CD4-positive, alpha-beta memory T cell (primary cell): ENCODE results near the gene MLEC. TPM values are rescaled to one million over a fixed set of nuclear protein-coding genes. Genes with fewer than 3 reads are reported as not detected.

Experiments used
- CTCF ChIA-PET: fragments of 350-600 bp; sonication (Branson Sonifier 250); formaldehyde crosslinking; loops from one replicate; lab custom pipeline; 2021; ENCODE audit warnings: inconsistent platforms; ENCODE audit not compliant: partially characterized antibody; lab: Charles Lee
- POLR2A ChIA-PET: fragments of 350-600 bp; sonication (Branson Sonifier 250); formaldehyde crosslinking; loops from one replicate; lab custom pipeline; 2021; ENCODE audit not compliant: partially characterized antibody; lab: Charles Lee
- DNase-seq, 5 donors: peaks; one replicate each; pipeline versions ENCODE4 v3.0.0 to v3.0.0-alpha.2; 2020 to 2022; ENCODE audit warnings: mixed read lengths in 1 of 5
- H3K27ac ChIP-seq: one replicate; pipeline ENCODE4 v1.7.0; 2013; ENCODE audit warnings: low read depth, low read length
- H3K27me3 ChIP-seq: 2 replicates; pipeline ENCODE4 v1.7.0; 2013; ENCODE audit warnings: mild to moderate bottlenecking, low read length, moderate library complexity; ENCODE audit not compliant: insufficient read depth
- H3K36me3 ChIP-seq: 2 replicates; pipeline ENCODE4 v1.7.0; 2013; ENCODE audit warnings: mild to moderate bottlenecking, low read length, moderate library complexity; ENCODE audit not compliant: insufficient read depth
- H3K4me1 ChIP-seq: 2 replicates; pipeline ENCODE4 v1.7.0; 2013; ENCODE audit warnings: mild to moderate bottlenecking, low read length, moderate library complexity; ENCODE audit not compliant: insufficient read depth
- H3K4me3 ChIP-seq, 2 donors: one replicate each; pipeline ENCODE4 v1.7.0; 2013; ENCODE audit warnings: low read length in 2 of 2, mild to moderate bottlenecking in 1 of 2
- H3K9me3 ChIP-seq, 2 donors: one replicate each; pipeline ENCODE4 v1.7.0; 2013; ENCODE audit warnings: low read length in 2 of 2, control low read depth in 1 of 2; ENCODE audit not compliant: control insufficient read depth in 1 of 2
- H3K27ac Mint-ChIP-seq, 7 donors: one replicate each; pipeline ENCODE4 v1.8.0; 2020 to 2021; ENCODE audit warnings: mixed read lengths in 7 of 7, mild to moderate bottlenecking in 6 of 7, inconsistent platforms in 3 of 7, moderate library complexity in 3 of 7
- H3K27me3 Mint-ChIP-seq, 2 donors: one replicate each; pipeline ENCODE4 v1.8.0; 2020 to 2021; ENCODE audit warnings: mixed read lengths in 2 of 2
- H3K36me3 Mint-ChIP-seq, 2 donors: one replicate each; pipeline ENCODE4 v1.8.0; 2020 to 2021; ENCODE audit warnings: mixed read lengths in 2 of 2, inconsistent platforms in 1 of 2, mild to moderate bottlenecking in 1 of 2
- H3K4me1 Mint-ChIP-seq, 4 donors: one replicate each; pipeline ENCODE4 v1.8.0; 2020 to 2021; ENCODE audit warnings: mixed read lengths in 4 of 4, mild to moderate bottlenecking in 1 of 4
- H3K4me3 Mint-ChIP-seq, 8 donors: one replicate each; pipeline ENCODE4 v1.8.0; 2020 to 2021; ENCODE audit warnings: mixed read lengths in 8 of 8, mild to moderate bottlenecking in 7 of 8, moderate library complexity in 6 of 8, inconsistent platforms in 3 of 8
- H3K9me3 Mint-ChIP-seq, 8 donors: one replicate each; pipeline ENCODE4 v1.8.0; 2020 to 2021; ENCODE audit warnings: mixed read lengths in 8 of 8, mild to moderate bottlenecking in 5 of 8, inconsistent platforms in 3 of 8, moderate library complexity in 1 of 8
- intact Hi-C: fragments of 100-400 bp; cut with micrococcal nuclease; formaldehyde crosslinking; loops from one replicate; pipeline ENCODE4 v1.15.1; 2023
- polyA plus RNA-seq, 2 donors: library from polyadenylated mRNA; unstranded; fragments of 300-500 nt; fragmentation: Illumina TruSeq; gene quantifications; one replicate each; pipeline ENCODE4 v1.2.3, GENCODE V29; 2021
- total RNA-seq, 2 experiments: library from RNA; stranded (reverse); gene quantifications; one replicate each; pipeline ENCODE4 v1.2.3, GENCODE V29; 2021

The MLEC gene
- total and polyA plus RNA-seq, 4 experiments from 2014 or later: 38.9 to 88.9 (median 68.3) TPM

GRCh38 chr12:120643574-120643973, 43.4 kb upstream of the MLEC start:
- intact Hi-C loops: no loop called here
- H3K4me1 Mint-ChIP-seq: peaks cover 3 to 18% (median 10%) of the 10 kb centered on the region in 4 donors
- ChIA-PET POLR2A (no interaction called here), CTCF (interaction anchor here (0.6 to 10.4 kb wide), 4 partner anchors 61 to 678 kb away, joined by 4 to 115 read pairs (median 88); partner anchors contain the start of genes POP5 and UNC119B)
- no peak overlapping the region for H3K27ac Mint-ChIP-seq
- no peak overlapping the region for H3K4me3 Mint-ChIP-seq
- DNase-seq: no peak
- H3K27ac ChIP-seq: no peak overlapping the region
- H3K27me3 Mint-ChIP-seq: peaks cover 42 to 50% of the 10 kb centered on the region in 2 donors
- peaks cover 33% of the 10 kb centered on the region for H3K27me3 ChIP-seq
- peaks cover 8% of the 10 kb centered on the region for H3K4me1 ChIP-seq
- H3K9me3 Mint-ChIP-seq: peaks cover 0 to 1% (median 0%) of the 10 kb centered on the region in 8 donors
- no peak overlapping the region for H3K4me3 ChIP-seq
- H3K9me3 ChIP-seq: no peaks in the 10 kb centered on the region
- H3K36me3 ChIP-seq: no peaks in the 10 kb centered on the region
- no peaks in the 10 kb centered on the region for H3K36me3 Mint-ChIP-seq

DNA sequence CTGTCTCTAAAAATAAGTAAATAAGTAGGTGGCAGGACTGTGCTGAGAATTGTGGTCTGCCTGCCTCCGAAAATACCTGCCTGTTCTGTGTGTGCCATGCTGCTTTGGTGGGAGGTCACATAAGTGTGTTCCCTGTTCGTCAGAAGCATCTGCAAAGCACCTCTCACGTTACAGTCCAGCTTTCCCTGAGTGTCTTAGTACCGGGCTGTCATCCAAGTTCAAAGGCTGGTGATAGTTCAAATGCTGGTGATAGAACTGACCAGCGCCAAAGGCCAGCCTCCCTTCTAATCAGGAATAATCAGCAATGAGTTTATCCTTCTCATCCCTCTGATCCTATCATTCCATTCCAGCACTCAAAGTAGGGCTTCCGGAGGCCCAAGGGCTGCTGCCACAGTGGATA, 40.9 kb upstream of the MLEC start:
- intact Hi-C loops: loop anchor here (5.0 kb wide), 1 partner anchor 451 kb away; no protein-coding TSS in a partner anchor
- DNase-seq: no peak
- Histone ChIP-seq H3K27me3 (peaks cover 40% of the 10 kb centered on the region), H3K36me3 (no peaks in the 10 kb centered on the region), H3K4me3 (no peak overlapping the region), H3K27ac (no peak overlapping the region), H3K9me3 (no peaks in the 10 kb centered on the region), H3K4me1 (peaks cover 17% of the 10 kb centered on the region)
- Mint-ChIP-seq H3K9me3 (peaks cover 0 to 1% (median 0%) of the 10 kb centered on the region in 8 donors), H3K36me3 (no peaks in the 10 kb centered on the region), H3K27me3 (peaks cover 49 to 60% of the 10 kb centered on the region in 2 donors), H3K4me3 (no peak overlapping the region), H3K4me1 (peaks cover 8 to 22% (median 15%) of the 10 kb centered on the region in 4 donors), H3K27ac (no peak overlapping the region)
- POLR2A ChIA-PET: no interaction called here
- CTCF ChIA-PET: interaction anchor here (0.6 to 10.4 kb wide), 23 partner anchors 9 to 464 kb away, joined by 3 to 115 read pairs (median 4); partner anchors contain the start of genes ACADS, MLEC, POP5 and UNC119B

DNA sequence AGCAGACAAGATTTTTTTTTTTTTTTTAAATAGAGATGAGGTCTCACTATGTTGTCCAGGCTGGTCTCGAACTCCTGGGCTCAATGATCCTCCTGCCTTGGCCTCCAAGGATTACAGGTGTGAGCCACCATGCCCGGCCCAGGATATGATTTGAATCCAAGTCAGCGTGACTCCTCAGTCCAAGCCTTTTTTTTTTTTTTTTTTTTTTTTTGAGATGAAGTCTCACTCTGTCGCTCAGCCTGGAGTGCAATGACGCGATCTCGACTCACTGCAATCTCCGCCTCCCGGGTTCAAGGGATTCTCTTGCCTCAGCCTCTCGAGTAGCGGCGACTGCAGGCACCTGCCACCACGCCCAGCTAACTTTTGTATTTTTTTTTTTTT, 39.6 kb upstream of the MLEC start:
- intact Hi-C loops: loop anchor here (1.0 to 5.0 kb wide), 4 partner anchors 67 to 463 kb away; no protein-coding TSS in a partner anchor
- Histone ChIP-seq H3K36me3 (no peaks in the 10 kb centered on the region), H3K9me3 (no peaks in the 10 kb centered on the region), H3K4me3 (no peak overlapping the region), H3K27me3 (peaks cover 32% of the 10 kb centered on the region), H3K27ac (no peak overlapping the region), H3K4me1 (peaks cover 9% of the 10 kb centered on the region)
- Mint-ChIP-seq H3K27ac (peak overlapping the region in 1 of 7 donors; percentile 55), H3K9me3 (no peaks in the 10 kb centered on the region), H3K4me1 (peaks cover 8 to 15% (median 11%) of the 10 kb centered on the region in 4 donors), H3K27me3 (peaks cover 41 to 51% of the 10 kb centered on the region in 2 donors), H3K4me3 (no peak overlapping the region), H3K36me3 (no peaks in the 10 kb centered on the region)
- CTCF ChIA-PET: interaction anchor here (0.9 to 10.4 kb wide), 28 partner anchors 11 to 510 kb away, joined by 3 to 115 read pairs (median 6); partner anchors contain the start of genes COX6A1, POP5 and UNC119B
- POLR2A ChIA-PET: interaction anchor here (1.2 kb wide), 1 partner anchor 66 kb away, joined by 3 read pairs; the partner anchor contains the start of gene POP5
- no peak for DNase-seq

GRCh38 chr12:120649442-120650232, 37.3 kb upstream of the MLEC start:
- Histone ChIP-seq H3K9me3 (no peaks in the 10 kb centered on the region), H3K27ac (no peak overlapping the region), H3K4me1 (peaks cover 9% of the 10 kb centered on the region), H3K27me3 (peaks cover 23% of the 10 kb centered on the region), H3K4me3 (no peak overlapping the region), H3K36me3 (no peaks in the 10 kb centered on the region)
- CTCF ChIA-PET: interaction anchor here (0.6 to 10.4 kb wide), 57 partner anchors 9 to 462 kb away, joined by 3 to 115 read pairs (median 5); partner anchors contain the start of genes ACADS, C12orf43, CABP1 and COX6A1
- intact Hi-C loops: loop anchor here (1.0 to 5.0 kb wide), 6 partner anchors 37 to 448 kb away; partner anchors contain the start of genes COX6A1 and MLEC
- POLR2A ChIA-PET: interaction anchor here (0.8 to 1.4 kb wide), 4 partner anchors 37 to 322 kb away, joined by 3 to 9 read pairs (median 6); partner anchors contain the start of genes MLEC, POP5 and UNC119B
- Mint-ChIP-seq H3K27ac (no peak overlapping the region), H3K9me3 (no peaks in the 10 kb centered on the region), H3K27me3 (peaks cover 30 to 39% of the 10 kb centered on the region in 2 donors), H3K4me3 (peak overlapping the region in 3 of 8 donors; percentile 65 to 80 (median 73)), H3K4me1 (peaks cover 8 to 15% (median 11%) of the 10 kb centered on the region in 4 donors), H3K36me3 (no peaks in the 10 kb centered on the region)
- DNase-seq: no peak

- no peak overlapping the region for H3K27ac Mint-ChIP-seq
- H3K9me3 Mint-ChIP-seq: no peaks in the 10 kb centered on the region
- no peaks in the 10 kb centered on the region for H3K36me3 Mint-ChIP-seq
- Histone ChIP-seq H3K9me3 (no peaks in the 10 kb centered on the region), H3K27ac (no peak overlapping the region), H3K27me3 (peaks cover 20% of the 10 kb centered on the region), H3K4me3 (no peak overlapping the region), H3K36me3 (no peaks in the 10 kb centered on the region), H3K4me1 (peaks cover 9% of the 10 kb centered on the region)
- H3K4me1 Mint-ChIP-seq: peaks cover 8 to 15% (median 11%) of the 10 kb centered on the region in 4 donors
- H3K4me3 Mint-ChIP-seq: no peak overlapping the region
- peaks cover 28 to 37% of the 10 kb centered on the region in 2 donors for H3K27me3 Mint-ChIP-seq
- ChIA-PET CTCF (interaction anchor here (1.0 to 10.4 kb wide), 16 partner anchors 14 to 321 kb away, joined by 3 to 115 read pairs (median 8); partner anchors contain the start of genes ACADS, COX6A1, POP5 and UNC119B), POLR2A (no interaction called here)
- DNase-seq: no peak
- intact Hi-C loops: no loop called here
These were observed 36.7 kb upstream of the MLEC start for GRCh38 chr12:120650233-120650690.

GRCh38 chr12:120651821-120652220, 35.1 kb upstream of the MLEC start:
- Mint-ChIP-seq H3K36me3 (no peaks in the 10 kb centered on the region), H3K4me1 (peaks cover 8 to 14% (median 10%) of the 10 kb centered on the region in 4 donors), H3K27me3 (peaks cover 22 to 30% of the 10 kb centered on the region in 2 donors), H3K9me3 (no peaks in the 10 kb centered on the region), H3K4me3 (no peak overlapping the region), H3K27ac (no peak overlapping the region)
- CTCF ChIA-PET: interaction anchor here (0.7 to 10.4 kb wide), 2 partner anchors 11 to 69 kb away, joined by 3 to 110 read pairs; partner anchors contain the start of gene POP5
- DNase-seq: no peak
- Histone ChIP-seq H3K4me1 (peaks cover 9% of the 10 kb centered on the region), H3K9me3 (no peaks in the 10 kb centered on the region), H3K36me3 (no peaks in the 10 kb centered on the region), H3K27me3 (peaks cover 12% of the 10 kb centered on the region), H3K27ac (no peak overlapping the region), H3K4me3 (no peak overlapping the region)
- POLR2A ChIA-PET: no interaction called here
- intact Hi-C loops: no loop called here
